GM23248 (cell line): ENCODE measurements around the gene PDZD7.

Experiments
- EZH2 ChIP-seq: fragments of 200-600 bp; sonication (generic); IDR thresholded peaks from 2 replicates; pipeline ENCODE4 v1.6.1; 2018; ENCODE audit warnings: antibody characterized with exemption, mild to moderate bottlenecking; ENCODE audit not compliant: insufficient read depth, poor library complexity, severe bottlenecking
- EZH2phosphoT487 ChIP-seq: fragments of 200-600 bp; sonication (generic); IDR thresholded peaks from 2 replicates; pipeline ENCODE4 v1.6.1; 2018; ENCODE audit warnings: antibody characterized with exemption, moderate library complexity, mild to moderate bottlenecking, low read depth; ENCODE audit not compliant: insufficient read depth

DNA sequence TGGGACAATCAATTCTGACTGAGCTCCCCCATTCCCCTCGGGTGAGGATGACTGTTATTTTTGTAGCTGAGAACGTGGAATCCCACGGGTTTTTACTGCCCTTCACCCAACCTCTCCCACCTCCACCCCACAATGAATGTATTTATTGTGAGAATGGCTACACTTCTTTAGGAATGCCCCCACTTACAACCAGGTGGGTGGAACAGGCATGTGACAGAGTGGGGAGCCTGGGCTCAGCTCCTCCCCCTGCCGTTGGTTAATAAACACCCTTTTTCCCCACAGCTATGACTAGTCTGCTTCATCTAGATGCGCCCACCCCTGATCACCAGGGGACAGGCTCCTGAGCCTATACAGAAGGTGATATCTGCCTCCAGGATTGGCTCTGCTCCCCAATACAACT is 45.6 kb downstream of the PDZD7 start:
- TF ChIP-seq EZH2phosphoT487, result no peak
- TF ChIP-seq EZH2, result no peak
